Calu3 (cell line): ENCODE measurements around the gene DNPEP. TPM values are rescaled to one million over a fixed set of nuclear protein-coding genes. Genes with fewer than 3 reads are reported as not detected.

Source experiments
- BruUV-seq: library from RNA; stranded (reverse); fragments of 400-500 nt; replicated peaks from 2 replicates; lab custom pipeline; 2021; lab: Mats Ljungman, UMichigan
- CTCF ChIA-PET: fragments of 300-600 bp; sonication (Branson Sonifier 250); formaldehyde crosslinking; loops from one replicate; lab custom pipeline; 2022; ENCODE audit warnings: antibody characterized with exemption; lab: Charles Lee
- DNase-seq: peaks from one replicate; pipeline ENCODE4 v3.0.0; 2022
- H3K27ac Mint-ChIP-seq: one replicate; pipeline ENCODE4 v1.8.0; 2022; ENCODE audit warnings: mixed read lengths; ENCODE audit not compliant: unreplicated experiment
- H3K27me3 Mint-ChIP-seq: one replicate; pipeline ENCODE4 v1.8.0; 2022; ENCODE audit warnings: mixed read lengths; ENCODE audit not compliant: unreplicated experiment
- H3K36me3 Mint-ChIP-seq: one replicate; pipeline ENCODE4 v1.8.0; 2022; ENCODE audit warnings: mild to moderate bottlenecking, moderate library complexity, mixed read lengths; ENCODE audit not compliant: insufficient read depth, unreplicated experiment
- H3K4me1 Mint-ChIP-seq: one replicate; pipeline ENCODE4 v1.8.0; 2022; ENCODE audit warnings: mild to moderate bottlenecking, low read depth, mixed read lengths; ENCODE audit not compliant: unreplicated experiment
- H3K4me3 Mint-ChIP-seq: one replicate; pipeline ENCODE4 v1.8.0; 2022; ENCODE audit warnings: mild to moderate bottlenecking, low read depth, moderate library complexity, mixed read lengths; ENCODE audit not compliant: unreplicated experiment
- H3K9me3 Mint-ChIP-seq: one replicate; pipeline ENCODE4 v1.8.0; 2022; ENCODE audit warnings: low read depth, mixed read lengths; ENCODE audit not compliant: unreplicated experiment
- intact Hi-C: fragments of 100-400 bp; cut with micrococcal nuclease; formaldehyde crosslinking; loops from one replicate; pipeline ENCODE4 v1.10.0; 2022; ENCODE audit not compliant: unreplicated experiment
- total RNA-seq: library from RNA; stranded (reverse); gene quantifications from 2 replicates; pipeline ENCODE4 v1.2.3, GENCODE V29; 2022
- TF ChIP-seq, protein P1 (sequence below): fragments of 200-600 bp; IDR thresholded peaks from one replicate; pipeline ENCODE4 v1.8.0; 2022; ENCODE audit warnings: antibody characterized with exemption; ENCODE audit not compliant: unreplicated experiment

Gene DNPEP
- total RNA-seq, 1 experiment from 2014 or later: 75.1 TPM

DNA sequence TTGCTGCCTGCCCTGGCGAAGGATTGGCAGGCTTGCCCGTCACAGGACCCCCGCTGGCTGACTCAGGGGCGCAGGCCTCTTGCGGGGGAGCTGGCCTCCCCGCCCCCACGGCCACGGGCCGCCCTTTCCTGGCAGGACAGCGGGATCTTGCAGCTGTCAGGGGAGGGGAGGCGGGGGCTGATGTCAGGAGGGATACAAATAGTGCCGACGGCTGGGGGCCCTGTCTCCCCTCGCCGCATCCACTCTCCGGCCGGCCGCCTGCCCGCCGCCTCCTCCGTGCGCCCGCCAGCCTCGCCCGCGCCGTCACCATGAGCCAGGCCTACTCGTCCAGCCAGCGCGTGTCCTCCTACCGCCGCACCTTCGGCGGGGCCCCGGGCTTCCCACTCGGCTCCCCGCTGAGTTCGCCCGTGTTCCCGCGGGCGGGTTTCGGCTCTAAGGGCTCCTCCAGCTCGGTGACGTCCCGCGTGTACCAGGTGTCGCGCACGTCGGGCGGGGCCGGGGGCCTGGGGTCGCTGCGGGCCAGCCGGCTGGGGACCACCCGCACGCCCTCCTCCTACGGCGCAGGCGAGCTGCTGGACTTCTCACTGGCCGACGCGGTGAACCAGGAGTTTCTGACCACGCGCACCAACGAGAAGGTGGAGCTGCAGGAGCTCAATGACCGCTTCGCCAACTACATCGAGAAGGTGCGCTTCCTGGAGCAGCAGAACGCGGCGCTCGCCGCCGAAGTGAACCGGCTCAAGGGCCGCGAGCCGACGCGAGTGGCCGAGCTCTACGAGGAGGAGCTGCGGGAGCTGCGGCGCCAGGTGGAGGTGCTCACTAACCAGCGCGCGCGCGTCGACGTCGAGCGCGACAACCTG, 30.7 kb upstream of the DNPEP start, which contains the start of gene DES:
Gene DES (plus strand): TSS at position 223 of the 857 bp plus-strand sequence. CDS start 86 bp downstream, at position 309.
- TF ChIP-seq, protein P1, sequence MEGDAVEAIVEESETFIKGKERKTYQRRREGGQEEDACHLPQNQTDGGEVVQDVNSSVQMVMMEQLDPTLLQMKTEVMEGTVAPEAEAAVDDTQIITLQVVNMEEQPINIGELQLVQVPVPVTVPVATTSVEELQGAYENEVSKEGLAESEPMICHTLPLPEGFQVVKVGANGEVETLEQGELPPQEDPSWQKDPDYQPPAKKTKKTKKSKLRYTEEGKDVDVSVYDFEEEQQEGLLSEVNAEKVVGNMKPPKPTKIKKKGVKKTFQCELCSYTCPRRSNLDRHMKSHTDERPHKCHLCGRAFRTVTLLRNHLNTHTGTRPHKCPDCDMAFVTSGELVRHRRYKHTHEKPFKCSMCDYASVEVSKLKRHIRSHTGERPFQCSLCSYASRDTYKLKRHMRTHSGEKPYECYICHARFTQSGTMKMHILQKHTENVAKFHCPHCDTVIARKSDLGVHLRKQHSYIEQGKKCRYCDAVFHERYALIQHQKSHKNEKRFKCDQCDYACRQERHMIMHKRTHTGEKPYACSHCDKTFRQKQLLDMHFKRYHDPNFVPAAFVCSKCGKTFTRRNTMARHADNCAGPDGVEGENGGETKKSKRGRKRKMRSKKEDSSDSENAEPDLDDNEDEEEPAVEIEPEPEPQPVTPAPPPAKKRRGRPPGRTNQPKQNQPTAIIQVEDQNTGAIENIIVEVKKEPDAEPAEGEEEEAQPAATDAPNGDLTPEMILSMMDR: no peak
- CTCF ChIA-PET: interaction anchor here (0.6 kb wide), 1 partner anchor 48 kb away, joined by 4 read pairs; no protein-coding TSS in a partner anchor
- H3K4me3 Mint-ChIP-seq: no peak within 1 kb of the TSS
- DNase-seq: no peak
- BruUV-seq: no TSS peak
- no peaks in the 10 kb centered on the region for H3K4me1 Mint-ChIP-seq
- no peak within 1 kb of the TSS for H3K27ac Mint-ChIP-seq
- peaks cover 33% of the 10 kb centered on the region for H3K27me3 Mint-ChIP-seq
- intact Hi-C loops: no loop called here
- no peaks in the 10 kb centered on the region for H3K9me3 Mint-ChIP-seq
- H3K36me3 Mint-ChIP-seq: no peaks in the 10 kb centered on the region

GRCh38 chr2:219417374-219417773, 29.7 kb upstream of the DNPEP start:
- BruUV-seq: no TSS peak
- no peak for DNase-seq
- H3K4me1 Mint-ChIP-seq: no peaks in the 10 kb centered on the region
- H3K4me3 Mint-ChIP-seq: no peak overlapping the region
- CTCF ChIA-PET: interaction anchor here (0.6 kb wide), 1 partner anchor 440 kb away, joined by 3 read pairs; no protein-coding TSS in a partner anchor
- H3K9me3 Mint-ChIP-seq: no peaks in the 10 kb centered on the region
- intact Hi-C loops: no loop called here
- peaks cover 40% of the 10 kb centered on the region for H3K27me3 Mint-ChIP-seq
- no peaks in the 10 kb centered on the region for H3K36me3 Mint-ChIP-seq
- no peak overlapping the region for H3K27ac Mint-ChIP-seq
- TF ChIP-seq, protein P1: no peak

GRCh38 chr2:219416938-219417337, 29.2 kb upstream of the DNPEP start:
- DNase-seq: no peak
- no peaks in the 10 kb centered on the region for H3K4me1 Mint-ChIP-seq
- TF ChIP-seq, protein P1: no peak
- H3K4me3 Mint-ChIP-seq: no peak overlapping the region
- no peaks in the 10 kb centered on the region for H3K36me3 Mint-ChIP-seq
- H3K27ac Mint-ChIP-seq: no peak overlapping the region
- CTCF ChIA-PET: interaction anchor here (0.6 to 0.8 kb wide), 2 partner anchors 120 to 440 kb away, joined by 3 to 5 read pairs; no protein-coding TSS in a partner anchor
- H3K27me3 Mint-ChIP-seq: peaks cover 40% of the 10 kb centered on the region
- intact Hi-C loops: no loop called here
- H3K9me3 Mint-ChIP-seq: no peaks in the 10 kb centered on the region
- BruUV-seq: no TSS peak

- CTCF ChIA-PET: interaction anchor here (0.8 to 1.1 kb wide), 3 partner anchors 14 to 121 kb away, joined by 3 to 5 read pairs (median 4); no protein-coding TSS in a partner anchor
- no peak for DNase-seq
- Mint-ChIP-seq H3K36me3 (no peaks in the 10 kb centered on the region), H3K27me3 (peaks cover 40% of the 10 kb centered on the region), H3K4me3 (no peak overlapping the region), H3K9me3 (no peaks in the 10 kb centered on the region), H3K4me1 (no peaks in the 10 kb centered on the region), H3K27ac (no peak overlapping the region)
- intact Hi-C loops: no loop called here
- BruUV-seq: no TSS peak
- TF ChIP-seq, protein P1: no peak
These were observed 28.5 kb upstream of the DNPEP start for GRCh38 chr2:219416235-219416602.
